ENCODE data around the gene NUP62. TPM values are rescaled to one million over a fixed set of nuclear protein-coding genes. Genes with fewer than 3 reads are reported as not detected.
"Not testable (repeated sequence)": the region's sequence is repeated elsewhere in the genome, so short reads cannot be mapped to it uniquely, and the experiment has no call there.

The NUP62 gene
- total and polyA plus RNA-seq, 2 of the 8 experiments (the other 6 are each of a cell fraction or from before 2014, with no cell fraction given) = 50.0 to 107 TPM

- no peak for TF ChIP-seq RAD21 (IDR thresholded peaks at IDR 0.05 in 1 of 2, conservative IDR thresholded peaks at IDR 0.05 in 1 of 2; ENCODE audit: low read depth in 2 of 2, low read length in 2 of 2)
- TF ChIP-seq FOSL1 (IDR thresholded peaks at IDR 0.05; ENCODE audit: insufficient read depth, low read depth, low read length) = no peak
These were observed 39.1 kb upstream of the NUP62 start (continued) for GRCh38 chr19:49968279-49968922.

GRCh38 chr19:49960980-49961379, 31.7 kb upstream of the NUP62 start, which contains the start of gene SIGLEC11:
Gene SIGLEC11, minus strand, starts transcription at chr19:49961172. Its CDS starts 91 bp downstream, at chr19:49961081.
- H4K8ac ChIP-seq (ENCODE audit: extremely low read depth, insufficient read depth, low read length); H3K23ac ChIP-seq (ENCODE audit: insufficient read length); H3K56ac ChIP-seq (replicated peaks; ENCODE audit: insufficient read length, low read depth, low read length); H2BK120ac ChIP-seq (replicated peaks; ENCODE audit: low read depth, low read length); CTCF ChIA-PET (ENCODE audit: partially characterized antibody); H3K79me1 ChIP-seq (ENCODE audit: low read depth, low read length); H3K79me2 ChIP-seq (ENCODE audit: control insufficient read depth in 1 of 2, insufficient read depth in 2 of 2, low read length in 2 of 2); DNase-seq (ENCODE audit: low read depth in 1 of 2, low spot score in 2 of 2); H3K9me3 ChIP-seq (ENCODE audit: insufficient read depth in 2 of 2, low read depth in 1 of 2, low read length in 1 of 2); H3K27ac ChIP-seq (ENCODE audit: low read depth, low read length); H2BK5ac ChIP-seq (ENCODE audit: low read depth, low read length); H4K20me1 ChIP-seq (replicated peaks in 1 of 2; ENCODE audit: control insufficient read depth in 1 of 2, insufficient read depth in 2 of 2, low read length in 2 of 2); H3K9ac ChIP-seq (replicated peaks in 1 of 4; ENCODE audit: extremely low read depth in 1 of 4, low read depth in 3 of 4, low read length in 3 of 4); POLR2A ChIA-PET (ENCODE audit: partially characterized antibody); H3K18ac ChIP-seq (ENCODE audit: extremely low read depth, low read length); H2AFZ ChIP-seq (ENCODE audit: low read length); H3K4me2 ChIP-seq (ENCODE audit: insufficient read depth in 1 of 2, low read depth in 2 of 2, low read length in 2 of 2); H3K14ac ChIP-seq (ENCODE audit: insufficient read length); H4K5ac ChIP-seq (ENCODE audit: insufficient read length, low read depth, low read length); H2AK5ac ChIP-seq (ENCODE audit: low read depth, low read length); H2BK20ac ChIP-seq (ENCODE audit: low read length); H3K4me1 ChIP-seq (replicated peaks in 1 of 4; ENCODE audit: control insufficient read depth in 3 of 4, insufficient read depth in 4 of 4, low read length in 3 of 4); FAIRE-seq; H3K4ac ChIP-seq (replicated peaks; ENCODE audit: insufficient read length, low read depth, low read length); H3K23me2 ChIP-seq (ENCODE audit: low read depth, low read length); H2BK15ac ChIP-seq (ENCODE audit: low read length); H2BK12ac ChIP-seq (ENCODE audit: low read depth, low read length); H4K91ac ChIP-seq (replicated peaks; ENCODE audit: insufficient read length, low read length); H3K36me3 ChIP-seq (ENCODE audit: control insufficient read depth in 2 of 4, insufficient read depth in 4 of 4, low read length in 3 of 4); H3K4me3 ChIP-seq (ENCODE audit: extremely low read depth in 1 of 4, insufficient read depth in 2 of 4, low read depth in 3 of 4, low read length in 4 of 4); H3K27me3 ChIP-seq (replicated peaks in 1 of 4; ENCODE audit: control insufficient read depth in 3 of 4, extremely low read depth in 1 of 4, insufficient read depth in 3 of 4, low read length in 3 of 4): not testable (repeated sequence)
- WGBS, 2 experiments (ENCODE audit: extremely low coverage in 1 of 2, insufficient coverage in 1 of 2, insufficient read length in 1 of 2, insufficient replicate concordance in 2 of 2, low coverage in 1 of 2, low lambda C conversion rate in 2 of 2, missing lambda C conversion rate in 1 of 2) = 100% methylated on average over 1 of the region's 10 CpGs; no CpG with 5 or more reads in 1 of the 2 experiments

Measured in H1 (cell line).